ENCODE results near the gene DNASE1L2. TPM values are rescaled to one million over a fixed set of nuclear protein-coding genes. Genes with fewer than 3 reads are reported as not detected.

DNASE1L2 gene
- total and polyA plus RNA-seq, 2 of the 4 experiments (the other 2 are of a cell fraction) = 0.18 to 0.75 TPM

GRCh38 chr16:2208308-2208707 is 27.9 kb upstream of the DNASE1L2 start:
- dilution Hi-C loops (cut with HindIII; ENCODE audit: low sequenced_read_pairs, unreplicated experiment) = no loop called here
- peaks cover 6% of the 10 kb centered on the region; the same call in 1 of the 2 replicates for H3K9me1 ChIP-seq (ENCODE audit: insufficient read depth, low read length)
- H3K4me1 ChIP-seq (ENCODE audit: control insufficient read depth, insufficient read depth, low read length) = peaks cover 11% of the 10 kb centered on the region
- 73% methylated on average over 10 of the region's 23 CpGs; no CpG with 5 or more reads in 1 of the 2 experiments for WGBS, 2 experiments (ENCODE audit: extremely low coverage in 2 of 2, insufficient read length in 1 of 2)
- no peak overlapping the region for H3K4ac ChIP-seq (ENCODE audit: low read depth, low read length)
- intact Hi-C loops (cut with micrococcal nuclease) = no loop called here
- H2BK15ac ChIP-seq (ENCODE audit: low read depth, low read length) = no peak overlapping the region
- H3K79me1 ChIP-seq (ENCODE audit: low read depth in 1 of 2, low read length in 2 of 2) = peaks cover 22 to 43% of the 10 kb centered on the region in 2 experiments
- no peaks in the 10 kb centered on the region for H3K9me3 ChIP-seq (ENCODE audit: control insufficient read depth, insufficient read depth, low read length)
- H3K23ac ChIP-seq (ENCODE audit: low read depth, low read length) = no peak overlapping the region
- ATAC-seq (ENCODE audit: low read depth) (no peak), DNase-seq (no peak)
- no peak overlapping the region for H3K4me2 ChIP-seq (ENCODE audit: low read depth, low read length)
- no peak overlapping the region for H2BK20ac ChIP-seq (ENCODE audit: low read depth, low read length)
- H2BK120ac ChIP-seq (ENCODE audit: low read depth, low read length) = no peak overlapping the region
- POLR2A ChIA-PET (ENCODE audit: unreplicated experiment) = no interaction called here
- peaks cover 28% of the 10 kb centered on the region for H3K36me3 ChIP-seq (ENCODE audit: control insufficient read depth, insufficient read depth, low read length)
- BruUV-seq (replicated peaks) = no TSS peak
- no peak overlapping the region for H4K8ac ChIP-seq (ENCODE audit: low read depth in 2 of 2, low read length in 2 of 2)
- H2AFZ ChIP-seq (replicated peaks; ENCODE audit: low read length, poor library complexity) = no peak overlapping the region
- H3K27me3 ChIP-seq (ENCODE audit: control insufficient read depth, insufficient read depth, low read length) = no peaks in the 10 kb centered on the region
- H3K27ac ChIP-seq (ENCODE audit: insufficient read depth, low read length) = no peak overlapping the region
- H2AK9ac ChIP-seq (replicated peaks; ENCODE audit: low read depth, low read length, poor library complexity) = no peak overlapping the region
- H4K91ac ChIP-seq (ENCODE audit: insufficient read depth, low read depth, low read length) = no peak overlapping the region
- H3K56ac ChIP-seq (ENCODE audit: extremely low read depth, insufficient read depth, low read length) = no peak overlapping the region
- H4K5ac ChIP-seq (ENCODE audit: low read depth, low read length) = no peak overlapping the region
- no peak overlapping the region for H2BK5ac ChIP-seq (ENCODE audit: low read depth, low read length, poor library complexity, severe bottlenecking)
- in situ Hi-C loops (cut with MboI; ENCODE audit: low sequenced_read_pairs) = no loop called here
- H3K14ac ChIP-seq (replicated peaks; ENCODE audit: low read depth, low read length) = no peak overlapping the region
- no peak overlapping the region for H3K18ac ChIP-seq (ENCODE audit: low read depth, low read length)
- H3K9ac ChIP-seq (ENCODE audit: low read depth, low read length) = no peak overlapping the region
- CTCF ChIA-PET = no interaction called here
- peaks cover 16% of the 10 kb centered on the region for H4K20me1 ChIP-seq (ENCODE audit: insufficient read depth, low read length)
- no peak overlapping the region for H2AK5ac ChIP-seq (ENCODE audit: low read depth, low read length)
- no peak overlapping the region for H3K4me3 ChIP-seq (ENCODE audit: insufficient read depth, low read depth, low read length)
- TF ChIP-seq RFX5 (IDR thresholded peaks at IDR 0.05; ENCODE audit: low read depth, low read length) (no peak), USF2 (IDR thresholded peaks at IDR 0.05; ENCODE audit: low read depth, low read length) (no peak), POLR2A (IDR thresholded peaks at IDR 0.05; ENCODE audit: low read depth, low read length) (no peak), MAZ (IDR thresholded peaks at IDR 0.05; ENCODE audit: borderline replicate concordance, low read depth, low read length) (no peak), SMC3 (IDR thresholded peaks at IDR 0.05; ENCODE audit: low read depth, low read length) (no peak), CEBPB (IDR thresholded peaks at IDR 0.05; ENCODE audit: low read depth, low read length) (no peak), BHLHE40 (IDR thresholded peaks at IDR 0.05; ENCODE audit: low read depth, low read length) (no peak), MXI1 (IDR thresholded peaks at IDR 0.05; ENCODE audit: borderline replicate concordance, low read depth, low read length) (no peak), RCOR1 (IDR thresholded peaks at IDR 0.05; ENCODE audit: insufficient replicate concordance, low read length) (no peak), CHD1 (IDR thresholded peaks at IDR 0.05; ENCODE audit: low read depth, low read length) (no peak), FOS (IDR thresholded peaks at IDR 0.05; ENCODE audit: low read depth, low read length) (no peak), MAFK (IDR thresholded peaks at IDR 0.05; ENCODE audit: low read depth, low read length) (no peak), NFE2L2 (IDR thresholded peaks at IDR 0.05; ENCODE audit: low read depth, low read length) (no peak), RAD21 (IDR thresholded peaks at IDR 0.05; ENCODE audit: low read length) (no peak)
- TF ChIP-seq, protein P1, sequence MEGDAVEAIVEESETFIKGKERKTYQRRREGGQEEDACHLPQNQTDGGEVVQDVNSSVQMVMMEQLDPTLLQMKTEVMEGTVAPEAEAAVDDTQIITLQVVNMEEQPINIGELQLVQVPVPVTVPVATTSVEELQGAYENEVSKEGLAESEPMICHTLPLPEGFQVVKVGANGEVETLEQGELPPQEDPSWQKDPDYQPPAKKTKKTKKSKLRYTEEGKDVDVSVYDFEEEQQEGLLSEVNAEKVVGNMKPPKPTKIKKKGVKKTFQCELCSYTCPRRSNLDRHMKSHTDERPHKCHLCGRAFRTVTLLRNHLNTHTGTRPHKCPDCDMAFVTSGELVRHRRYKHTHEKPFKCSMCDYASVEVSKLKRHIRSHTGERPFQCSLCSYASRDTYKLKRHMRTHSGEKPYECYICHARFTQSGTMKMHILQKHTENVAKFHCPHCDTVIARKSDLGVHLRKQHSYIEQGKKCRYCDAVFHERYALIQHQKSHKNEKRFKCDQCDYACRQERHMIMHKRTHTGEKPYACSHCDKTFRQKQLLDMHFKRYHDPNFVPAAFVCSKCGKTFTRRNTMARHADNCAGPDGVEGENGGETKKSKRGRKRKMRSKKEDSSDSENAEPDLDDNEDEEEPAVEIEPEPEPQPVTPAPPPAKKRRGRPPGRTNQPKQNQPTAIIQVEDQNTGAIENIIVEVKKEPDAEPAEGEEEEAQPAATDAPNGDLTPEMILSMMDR (conservative IDR thresholded peaks at IDR 0.05; ENCODE audit: low read depth, low read length) = no peak
- TF ChIP-seq, protein P2, sequence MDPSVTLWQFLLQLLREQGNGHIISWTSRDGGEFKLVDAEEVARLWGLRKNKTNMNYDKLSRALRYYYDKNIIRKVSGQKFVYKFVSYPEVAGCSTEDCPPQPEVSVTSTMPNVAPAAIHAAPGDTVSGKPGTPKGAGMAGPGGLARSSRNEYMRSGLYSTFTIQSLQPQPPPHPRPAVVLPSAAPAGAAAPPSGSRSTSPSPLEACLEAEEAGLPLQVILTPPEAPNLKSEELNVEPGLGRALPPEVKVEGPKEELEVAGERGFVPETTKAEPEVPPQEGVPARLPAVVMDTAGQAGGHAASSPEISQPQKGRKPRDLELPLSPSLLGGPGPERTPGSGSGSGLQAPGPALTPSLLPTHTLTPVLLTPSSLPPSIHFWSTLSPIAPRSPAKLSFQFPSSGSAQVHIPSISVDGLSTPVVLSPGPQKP (IDR thresholded peaks at IDR 0.05; ENCODE audit: borderline replicate concordance, low read depth, low read length) = no peak

All from IMR-90 (cell line).